ENCODE data around the gene KRTAP5-2. TPM values are rescaled to one million over a fixed set of nuclear protein-coding genes. Genes with fewer than 3 reads are reported as not detected.
A peak's percentile ranks its signal among the peaks of the same experiment; 100 is the strongest.

Gene KRTAP5-2
- total RNA-seq, 1 donor from 2014 or later = not detected

DNA sequence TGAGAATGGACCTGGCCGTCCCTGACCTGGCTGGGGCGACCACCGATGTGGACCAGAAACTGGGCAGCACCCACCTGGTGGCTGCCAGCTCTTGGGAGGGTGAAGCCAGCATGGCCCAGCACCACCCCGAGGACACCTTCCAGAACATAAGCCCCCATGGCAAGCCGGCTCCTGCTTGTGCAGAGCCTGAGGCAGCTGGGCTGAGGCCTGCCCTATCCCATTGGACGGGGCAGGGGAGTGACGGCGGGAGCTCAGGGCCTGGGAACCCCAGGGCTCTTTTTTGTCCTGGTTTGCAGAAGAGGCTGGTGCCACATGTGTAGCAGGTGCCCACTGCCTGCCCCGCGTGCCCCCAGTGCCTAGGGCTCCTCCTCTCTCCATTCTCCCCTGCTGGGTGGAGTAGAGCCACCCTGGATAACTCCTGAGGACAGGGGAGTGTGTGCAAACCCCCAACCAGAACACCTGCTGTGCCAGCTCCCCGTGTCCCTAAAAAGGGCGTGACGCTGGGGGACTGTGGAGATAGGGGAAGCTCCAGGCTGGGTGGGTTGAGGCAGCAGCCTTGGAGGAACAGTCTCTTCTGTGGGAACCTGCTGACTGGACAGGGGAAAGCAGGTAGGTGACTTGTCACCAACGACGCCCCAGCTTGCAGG is 38.0 kb downstream of the KRTAP5-2 start:
- no peak for ATAC-seq
- intact Hi-C loops (cut with DNase I) = no loop called here
- Histone ChIP-seq H3K4me1 (peaks cover 26% of the 10 kb centered on the region), H3K4me3 (no peak overlapping the region), H3K27me3 (no peaks in the 10 kb centered on the region), H3K9me3 (no peaks in the 10 kb centered on the region), H3K36me3 (no peaks in the 10 kb centered on the region), H3K27ac (peak overlapping the region; percentile 78)
- peak; percentile 61 for DNase-seq
- TF ChIP-seq, protein P1, sequence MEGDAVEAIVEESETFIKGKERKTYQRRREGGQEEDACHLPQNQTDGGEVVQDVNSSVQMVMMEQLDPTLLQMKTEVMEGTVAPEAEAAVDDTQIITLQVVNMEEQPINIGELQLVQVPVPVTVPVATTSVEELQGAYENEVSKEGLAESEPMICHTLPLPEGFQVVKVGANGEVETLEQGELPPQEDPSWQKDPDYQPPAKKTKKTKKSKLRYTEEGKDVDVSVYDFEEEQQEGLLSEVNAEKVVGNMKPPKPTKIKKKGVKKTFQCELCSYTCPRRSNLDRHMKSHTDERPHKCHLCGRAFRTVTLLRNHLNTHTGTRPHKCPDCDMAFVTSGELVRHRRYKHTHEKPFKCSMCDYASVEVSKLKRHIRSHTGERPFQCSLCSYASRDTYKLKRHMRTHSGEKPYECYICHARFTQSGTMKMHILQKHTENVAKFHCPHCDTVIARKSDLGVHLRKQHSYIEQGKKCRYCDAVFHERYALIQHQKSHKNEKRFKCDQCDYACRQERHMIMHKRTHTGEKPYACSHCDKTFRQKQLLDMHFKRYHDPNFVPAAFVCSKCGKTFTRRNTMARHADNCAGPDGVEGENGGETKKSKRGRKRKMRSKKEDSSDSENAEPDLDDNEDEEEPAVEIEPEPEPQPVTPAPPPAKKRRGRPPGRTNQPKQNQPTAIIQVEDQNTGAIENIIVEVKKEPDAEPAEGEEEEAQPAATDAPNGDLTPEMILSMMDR (IDR thresholded peaks at IDR 0.05) = no peak

DNA sequence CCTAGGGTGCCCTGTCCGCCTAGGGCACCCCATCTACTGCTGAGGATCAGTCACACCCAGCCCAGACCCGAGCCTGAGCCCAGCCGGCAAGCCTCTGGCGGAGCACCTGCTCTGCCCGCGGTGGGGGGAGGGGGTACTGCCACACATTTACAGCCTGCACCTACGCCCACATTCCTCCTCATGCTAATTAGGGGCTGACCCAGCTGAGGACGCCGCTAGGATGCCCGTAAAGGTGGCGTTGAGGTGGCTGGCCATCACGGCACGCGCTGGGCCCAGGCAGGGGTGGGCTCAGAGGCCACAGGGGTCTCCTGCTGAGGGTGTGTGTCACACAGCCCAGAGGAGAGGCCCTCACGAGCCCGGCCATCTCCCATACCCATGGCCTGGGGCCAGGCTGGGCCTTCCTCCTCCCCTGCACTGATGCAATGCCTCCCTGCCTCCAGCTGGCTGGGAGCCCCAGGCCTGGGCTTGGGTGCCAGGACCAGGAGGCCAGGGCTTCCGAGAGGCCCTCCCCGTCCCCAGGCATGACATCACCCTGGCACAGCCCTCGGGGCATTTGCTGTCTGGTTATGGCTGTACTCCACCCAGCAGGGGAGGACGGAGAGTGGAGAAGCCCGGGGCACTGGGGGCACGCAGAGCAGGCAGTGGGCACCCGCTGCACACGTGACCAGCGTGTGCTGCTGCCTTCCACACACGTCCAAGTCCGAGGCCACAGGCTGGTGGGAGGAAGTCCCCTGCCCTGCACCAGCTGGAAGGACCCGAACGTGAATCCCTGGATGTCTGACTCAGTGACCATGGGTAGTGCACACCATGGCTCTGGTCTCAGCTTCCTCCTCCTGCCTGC is 38.8 kb downstream of the KRTAP5-2 start:
- Histone ChIP-seq H3K27me3 (peaks cover 2% of the 10 kb centered on the region), H3K27ac (peak overlapping the region; percentile 78), H3K9me3 (no peaks in the 10 kb centered on the region), H3K4me1 (peaks cover 26% of the 10 kb centered on the region), H3K36me3 (no peaks in the 10 kb centered on the region), H3K4me3 (peak overlapping the region; percentile 30)
- peak; percentile 85 for ATAC-seq
- peak; percentile 96 for DNase-seq
- TF ChIP-seq, protein P1 (IDR thresholded peaks at IDR 0.05) = no peak
- intact Hi-C loops (cut with DNase I) = no loop called here

DNA sequence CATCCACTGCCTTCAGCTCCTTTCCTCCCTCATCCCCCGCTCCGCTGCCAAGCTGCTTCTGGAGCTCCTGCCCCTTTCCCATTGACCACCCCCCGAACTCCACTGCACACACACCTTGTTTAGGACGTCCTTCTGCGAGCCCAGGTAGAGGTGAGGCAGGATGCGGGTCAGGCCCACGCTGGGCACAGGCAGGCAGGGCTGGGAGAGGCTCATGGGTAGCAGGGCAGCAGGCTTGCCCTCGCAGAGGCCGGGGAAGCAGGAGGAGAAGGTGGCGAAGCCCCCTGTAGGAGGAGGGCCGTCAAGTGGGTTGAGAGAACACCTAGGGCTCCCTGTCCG is 39.4 kb downstream of the KRTAP5-2 start:
- Histone ChIP-seq H3K27ac (peak overlapping the region; percentile 78), H3K4me3 (peak overlapping the region; percentile 30), H3K9me3 (no peaks in the 10 kb centered on the region), H3K36me3 (no peaks in the 10 kb centered on the region), H3K27me3 (peaks cover 8% of the 10 kb centered on the region), H3K4me1 (peaks cover 26% of the 10 kb centered on the region)
- ATAC-seq (peak; percentile 0), DNase-seq (no peak)
- TF ChIP-seq, protein P1 (IDR thresholded peaks at IDR 0.05) = no peak
- intact Hi-C loops (cut with DNase I) = no loop called here

DNA sequence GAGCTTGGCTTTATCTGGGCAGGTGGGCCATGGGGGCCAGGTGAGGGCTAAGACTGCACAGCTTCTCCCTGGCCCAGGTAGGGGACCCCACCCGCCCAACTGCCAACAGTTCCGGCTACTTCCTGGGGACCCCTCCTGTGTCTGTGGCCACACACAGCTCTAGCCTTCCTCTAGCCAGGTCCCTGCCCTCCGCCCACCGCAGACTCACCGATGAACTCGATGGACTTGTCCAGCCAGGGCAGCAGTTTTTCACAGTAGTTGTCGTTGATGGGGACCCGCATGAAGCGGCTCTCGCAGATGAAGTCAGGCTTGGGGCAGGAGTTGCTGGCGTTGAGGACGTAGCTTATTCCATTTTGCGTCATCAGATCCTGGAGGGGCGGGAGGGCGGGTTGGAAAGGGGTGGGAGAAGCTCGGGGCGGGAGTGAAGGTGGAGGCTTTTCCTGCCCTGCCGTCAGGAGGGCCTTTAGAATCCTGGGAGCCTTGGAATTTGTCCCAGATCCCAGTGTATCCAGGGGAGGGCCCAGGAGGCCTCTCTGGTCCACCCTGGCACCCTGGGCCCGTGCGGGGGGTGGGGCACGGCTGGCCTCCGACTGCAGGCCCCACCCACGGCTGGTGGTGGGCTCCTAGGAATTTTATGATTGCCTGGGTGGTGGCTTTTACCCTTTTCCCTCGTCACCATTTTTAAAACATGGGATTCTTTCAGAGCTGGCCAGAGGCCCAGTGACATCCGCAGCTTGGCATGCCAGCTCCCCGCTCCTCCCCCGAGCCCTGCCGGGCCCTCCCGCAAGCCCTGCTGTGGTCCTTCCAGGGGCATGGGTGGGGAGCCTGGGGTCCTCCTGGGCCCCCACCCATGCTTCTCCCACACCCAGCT is 40.0 kb downstream of the KRTAP5-2 start:
- TF ChIP-seq, protein P1 (IDR thresholded peaks at IDR 0.05) = no peak
- ATAC-seq (peak; percentile 2), DNase-seq (peak; percentile 77)
- intact Hi-C loops (cut with DNase I) = no loop called here
- Histone ChIP-seq H3K27me3 (peaks cover 9% of the 10 kb centered on the region), H3K9me3 (no peaks in the 10 kb centered on the region), H3K4me1 (peaks cover 26% of the 10 kb centered on the region), H3K36me3 (no peaks in the 10 kb centered on the region), H3K27ac (peak overlapping the region; percentile 78), H3K4me3 (peak overlapping the region; percentile 30)

DNA sequence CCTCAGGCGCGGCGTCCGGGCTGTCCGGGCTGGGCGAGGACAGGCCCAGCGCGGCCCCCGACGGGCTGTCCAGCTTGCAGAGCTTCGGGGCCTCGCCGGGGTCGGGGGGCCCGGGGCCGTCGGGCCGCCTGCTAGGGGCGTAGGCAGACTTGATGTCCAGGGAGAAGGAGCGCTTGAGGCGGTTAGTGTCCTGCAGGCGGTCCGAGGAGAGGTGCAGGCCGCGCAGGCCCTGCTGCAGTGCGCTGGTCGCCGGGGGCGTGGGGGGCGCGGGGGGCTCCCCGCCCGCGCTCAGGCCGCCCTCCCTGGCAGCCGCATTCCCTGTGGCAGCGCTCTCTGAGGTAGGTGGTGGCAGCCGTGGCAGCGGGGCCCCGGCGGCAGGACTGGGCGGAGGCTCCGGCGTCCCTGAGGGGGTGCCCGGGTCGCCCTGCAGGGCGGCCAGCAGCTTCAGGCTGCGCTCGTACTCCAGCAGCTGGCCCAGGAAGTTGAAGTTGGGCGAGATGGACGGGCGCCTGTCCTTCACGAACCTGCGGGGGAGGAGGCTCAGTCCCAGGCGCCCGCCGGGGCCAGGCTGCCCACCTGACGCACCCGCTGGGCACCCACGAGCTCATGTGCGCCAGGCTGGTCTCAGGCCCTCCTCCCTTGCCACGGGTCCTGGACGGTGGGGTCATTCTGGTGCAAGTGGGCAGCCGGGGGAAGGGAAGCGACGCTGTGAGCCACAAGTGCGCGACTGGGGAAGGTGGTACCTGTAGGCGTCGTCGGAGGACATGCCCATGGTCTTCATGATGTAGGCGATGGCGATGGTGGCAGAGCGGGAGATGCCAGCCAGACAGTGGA is 40.8 kb downstream of the KRTAP5-2 start:
- intact Hi-C loops (cut with DNase I) = no loop called here
- peaks cover 26% of the 10 kb centered on the region for H3K4me1 ChIP-seq
- TF ChIP-seq, protein P1 (IDR thresholded peaks at IDR 0.05) = no peak
- peak overlapping the region; percentile 78 for H3K27ac ChIP-seq
- no peaks in the 10 kb centered on the region for H3K36me3 ChIP-seq
- DNase-seq (peak; percentile 61), ATAC-seq (no peak)
- no peak overlapping the region for H3K4me3 ChIP-seq
- no peaks in the 10 kb centered on the region for H3K9me3 ChIP-seq
- peaks cover 9% of the 10 kb centered on the region for H3K27me3 ChIP-seq

Measured in upper lobe of right lung (tissue), 1 donor.